Trophoblast cell (in vitro differentiated cells and primary cell): ENCODE measurements around the gene HOOK1.
"Not testable (repeated sequence)": the region's sequence is repeated elsewhere in the genome, so short reads cannot be mapped to it uniquely, and the experiment has no call there.

Experiments used
- DNase-seq, 2 donors: peaks; one replicate each; pipeline ENCODE4 v3.0.0-alpha.2; 2016
- H2AFZ ChIP-seq: 2 replicates; pipeline ENCODE4 v1.6.1; 2013; ENCODE audit warnings: low read length, moderate library complexity, mild to moderate bottlenecking; ENCODE audit not compliant: insufficient read depth, poor library complexity
- H2AK5ac ChIP-seq: 2 replicates; pipeline ENCODE4 v1.6.1; 2013; ENCODE audit warnings: mild to moderate bottlenecking, low read length
- H2BK120ac ChIP-seq: 2 replicates; pipeline ENCODE4 v1.6.1; 2013; ENCODE audit warnings: low read length, mild to moderate bottlenecking, moderate library complexity; ENCODE audit not compliant: insufficient read depth, poor library complexity
- H2BK12ac ChIP-seq: 2 replicates; pipeline ENCODE4 v1.6.1; 2013; ENCODE audit warnings: mild to moderate bottlenecking, low read length, moderate library complexity
- H2BK5ac ChIP-seq: 2 replicates; pipeline ENCODE4 v1.6.1; 2013; ENCODE audit warnings: low read length, low read depth, moderate library complexity, mild to moderate bottlenecking; ENCODE audit not compliant: poor library complexity
- H3K14ac ChIP-seq: 2 replicates; pipeline ENCODE4 v1.6.1; 2013; ENCODE audit warnings: mild to moderate bottlenecking, low read length
- H3K18ac ChIP-seq: 2 replicates; pipeline ENCODE4 v1.6.1; 2013; ENCODE audit warnings: mild to moderate bottlenecking, low read length
- H3K23ac ChIP-seq: 2 replicates; pipeline ENCODE4 v1.6.1; 2013; ENCODE audit warnings: low read length
- H3K27ac ChIP-seq: 2 replicates; pipeline ENCODE4 v1.5.1; 2013; ENCODE audit warnings: low read depth, mild to moderate bottlenecking, inconsistent platforms, low read length, moderate library complexity
- H3K27me3 ChIP-seq: 2 replicates; pipeline ENCODE4 v1.6.1; 2013; ENCODE audit warnings: inconsistent platforms, mild to moderate bottlenecking, low read length, moderate library complexity; ENCODE audit not compliant: insufficient read depth
- H3K36me3 ChIP-seq, 2 experiments: 1 replicate in 1 of 2; 2 replicates in 1 of 2; pipeline ENCODE4 v1.6.1; 2013; ENCODE audit warnings: low read length in 2 of 2, mild to moderate bottlenecking in 2 of 2, moderate library complexity in 1 of 2; ENCODE audit not compliant: insufficient read depth in 2 of 2, control insufficient read depth in 1 of 2
- H3K4ac ChIP-seq: 2 replicates; pipeline ENCODE4 v1.6.1; 2013; ENCODE audit warnings: low read depth, mild to moderate bottlenecking, low read length, moderate library complexity
- H3K4me1 ChIP-seq, 2 experiments: 1 replicate in 1 of 2; 2 replicates in 1 of 2; pipeline ENCODE4 v1.6.1; 2013; ENCODE audit warnings: low read length in 2 of 2, mild to moderate bottlenecking in 2 of 2, moderate library complexity in 1 of 2; ENCODE audit not compliant: insufficient read depth in 2 of 2, control insufficient read depth in 1 of 2
- H3K4me2 ChIP-seq: 2 replicates; pipeline ENCODE4 v1.6.1; 2013; ENCODE audit warnings: inconsistent platforms, mild to moderate bottlenecking, low read length, moderate library complexity
- H3K4me3 ChIP-seq: 2 replicates; pipeline ENCODE4 v1.5.1; 2013; ENCODE audit warnings: mild to moderate bottlenecking, low read depth, low read length, inconsistent platforms
- H3K79me1 ChIP-seq: one replicate; pipeline ENCODE4 v1.6.1; 2013; ENCODE audit warnings: low read length
- H3K79me2 ChIP-seq: 2 replicates; pipeline ENCODE4 v1.6.1; 2013; ENCODE audit warnings: low read length, mild to moderate bottlenecking; ENCODE audit not compliant: control insufficient read depth, insufficient read depth, poor library complexity
- H3K9ac ChIP-seq: 2 replicates; pipeline ENCODE4 v1.6.1; 2013; ENCODE audit warnings: mild to moderate bottlenecking, low read length
- H3K9me3 ChIP-seq: 2 replicates; pipeline ENCODE4 v1.6.1; 2013; ENCODE audit warnings: low read depth, mild to moderate bottlenecking, control low read depth, inconsistent platforms, low read length; ENCODE audit not compliant: insufficient read depth
- H4K12ac ChIP-seq: 2 replicates; pipeline ENCODE4 v1.6.1; 2013; ENCODE audit warnings: low read depth, mild to moderate bottlenecking, low read length, moderate library complexity
- H4K8ac ChIP-seq: 2 replicates; pipeline ENCODE4 v1.6.1; 2013; ENCODE audit warnings: low read depth, mild to moderate bottlenecking, low read length, moderate library complexity
- H4K91ac ChIP-seq: one replicate; pipeline ENCODE4 v1.6.1; 2013; ENCODE audit warnings: low read depth, mild to moderate bottlenecking, low read length, moderate library complexity
- WGBS: extraction: QIAGEN DNeasy Blood & Tissue Kit; methylation state at CpG from one replicate; pipeline ENCODE4 v1.1.7; 2013; ENCODE audit warnings: missing lambda C conversion rate; ENCODE audit not compliant: insufficient read length, insufficient coverage; ENCODE audit errors: extremely low coverage; 5-methylcytosine and 5-hydroxymethylcytosine counted together

HOOK1 gene

GRCh38 chr1:59837857-59838256 is 23.1 kb downstream of the HOOK1 start:
- H2AK5ac ChIP-seq, H3K9ac ChIP-seq, H2BK120ac ChIP-seq, H3K4me3 ChIP-seq, H4K91ac ChIP-seq, H3K18ac ChIP-seq, H3K4me2 ChIP-seq, H3K23ac ChIP-seq, H3K27me3 ChIP-seq, H3K4ac ChIP-seq, H2BK5ac ChIP-seq, H3K4me1 ChIP-seq, H2AFZ ChIP-seq, H4K12ac ChIP-seq, H3K79me1 ChIP-seq, H3K14ac ChIP-seq, DNase-seq, H2BK12ac ChIP-seq, H3K9me3 ChIP-seq, H4K8ac ChIP-seq, H3K27ac ChIP-seq, H3K79me2 ChIP-seq, H3K36me3 ChIP-seq: not testable (repeated sequence)
- no CpG with 5 or more reads among the region's 1 CpG for whole genome bisulfite sequencing

- no peaks in the 10 kb centered on the region for H3K4me1 ChIP-seq
- H3K14ac ChIP-seq = no peak overlapping the region
- H2BK120ac ChIP-seq = no peak overlapping the region
- H3K4me3 ChIP-seq = no peak overlapping the region
- H3K9me3 ChIP-seq = no peaks in the 10 kb centered on the region
- no peaks in the 10 kb centered on the region for H3K79me1 ChIP-seq
- H2BK5ac ChIP-seq = no peak overlapping the region
- H3K36me3 ChIP-seq = no peaks in the 10 kb centered on the region
- H3K27me3 ChIP-seq = no peaks in the 10 kb centered on the region
- H4K91ac ChIP-seq = no peak overlapping the region
- WGBS = no CpG with 5 or more reads among the region's 2 CpGs
- DNase-seq = no peak
- H4K12ac ChIP-seq = no peak overlapping the region
- H3K4ac ChIP-seq = no peak overlapping the region
- no peak overlapping the region for H2AFZ ChIP-seq
- no peak overlapping the region for H3K4me2 ChIP-seq
- H3K27ac ChIP-seq = no peak overlapping the region
- no peak overlapping the region for H2BK12ac ChIP-seq
- no peak overlapping the region for H2AK5ac ChIP-seq
- H3K79me2 ChIP-seq = no peaks in the 10 kb centered on the region
- H3K18ac ChIP-seq = no peak overlapping the region
- no peak overlapping the region for H3K23ac ChIP-seq
- H3K9ac ChIP-seq = no peak overlapping the region
- no peak overlapping the region for H4K8ac ChIP-seq
Observed at GRCh38 chr1:59845091-59845490, 30.3 kb downstream of the HOOK1 start.

- no peak overlapping the region for H2AFZ ChIP-seq
Observed at GRCh38 chr1:59846209-59846894, 31.6 kb downstream of the HOOK1 start.

GRCh38 chr1:59846895-59847282 is 32.1 kb downstream of the HOOK1 start:
- Histone ChIP-seq H3K79me1 (no peaks in the 10 kb centered on the region), H2AFZ (no peak overlapping the region), H3K4me2 (no peak overlapping the region), H3K4me1 (no peaks in the 10 kb centered on the region), H3K4ac (no peak overlapping the region), H3K79me2 (no peaks in the 10 kb centered on the region), H3K9me3 (no peaks in the 10 kb centered on the region), H4K91ac (no peak overlapping the region), H4K12ac (no peak overlapping the region), H3K36me3 (no peaks in the 10 kb centered on the region), H2AK5ac (no peak overlapping the region), H3K9ac (no peak overlapping the region), H3K27me3 (no peaks in the 10 kb centered on the region), H3K4me3 (no peak overlapping the region), H3K27ac (no peak overlapping the region), H2BK12ac (no peak overlapping the region), H4K8ac (no peak overlapping the region), H2BK5ac (no peak overlapping the region), H2BK120ac (no peak overlapping the region), H3K14ac (no peak overlapping the region), H3K18ac (no peak overlapping the region), H3K23ac (no peak overlapping the region)
- no CpG with 5 or more reads among the region's 2 CpGs for WGBS
- no peak for DNase-seq

More at GRCh38 chr1:59846209-59846894, 31.6 kb downstream of the HOOK1 start:
- H2AK5ac ChIP-seq = no peak overlapping the region
- H3K18ac ChIP-seq = no peak overlapping the region
- H3K27me3 ChIP-seq = no peaks in the 10 kb centered on the region
- no peak overlapping the region for H3K4me2 ChIP-seq
- H3K36me3 ChIP-seq = no peaks in the 10 kb centered on the region
- no peak overlapping the region for H3K4me3 ChIP-seq
- no peak overlapping the region for H3K27ac ChIP-seq
- no peaks in the 10 kb centered on the region for H3K79me1 ChIP-seq
- no peak overlapping the region for H3K4ac ChIP-seq
- no peaks in the 10 kb centered on the region for H3K4me1 ChIP-seq
- no peak overlapping the region for H3K14ac ChIP-seq
- H3K23ac ChIP-seq = no peak overlapping the region
- no peak overlapping the region for H2BK120ac ChIP-seq
- H4K91ac ChIP-seq = no peak overlapping the region
- no peak overlapping the region for H2BK5ac ChIP-seq
- WGBS = no CpG with 5 or more reads among the region's 3 CpGs
- H4K12ac ChIP-seq = no peak overlapping the region
- no peak for DNase-seq
- no peak overlapping the region for H3K9ac ChIP-seq
- no peak overlapping the region for H4K8ac ChIP-seq
- no peaks in the 10 kb centered on the region for H3K9me3 ChIP-seq
- H3K79me2 ChIP-seq = no peaks in the 10 kb centered on the region
- no peak overlapping the region for H2BK12ac ChIP-seq
